ENCODE data around the gene NAT8L. TPM values are rescaled to one million over a fixed set of nuclear protein-coding genes. Genes with fewer than 3 reads are reported as not detected.

The NAT8L gene
- total and polyA plus RNA-seq, 2 experiments from 2014 or later: 1.5 to 2.7 TPM

DNA sequence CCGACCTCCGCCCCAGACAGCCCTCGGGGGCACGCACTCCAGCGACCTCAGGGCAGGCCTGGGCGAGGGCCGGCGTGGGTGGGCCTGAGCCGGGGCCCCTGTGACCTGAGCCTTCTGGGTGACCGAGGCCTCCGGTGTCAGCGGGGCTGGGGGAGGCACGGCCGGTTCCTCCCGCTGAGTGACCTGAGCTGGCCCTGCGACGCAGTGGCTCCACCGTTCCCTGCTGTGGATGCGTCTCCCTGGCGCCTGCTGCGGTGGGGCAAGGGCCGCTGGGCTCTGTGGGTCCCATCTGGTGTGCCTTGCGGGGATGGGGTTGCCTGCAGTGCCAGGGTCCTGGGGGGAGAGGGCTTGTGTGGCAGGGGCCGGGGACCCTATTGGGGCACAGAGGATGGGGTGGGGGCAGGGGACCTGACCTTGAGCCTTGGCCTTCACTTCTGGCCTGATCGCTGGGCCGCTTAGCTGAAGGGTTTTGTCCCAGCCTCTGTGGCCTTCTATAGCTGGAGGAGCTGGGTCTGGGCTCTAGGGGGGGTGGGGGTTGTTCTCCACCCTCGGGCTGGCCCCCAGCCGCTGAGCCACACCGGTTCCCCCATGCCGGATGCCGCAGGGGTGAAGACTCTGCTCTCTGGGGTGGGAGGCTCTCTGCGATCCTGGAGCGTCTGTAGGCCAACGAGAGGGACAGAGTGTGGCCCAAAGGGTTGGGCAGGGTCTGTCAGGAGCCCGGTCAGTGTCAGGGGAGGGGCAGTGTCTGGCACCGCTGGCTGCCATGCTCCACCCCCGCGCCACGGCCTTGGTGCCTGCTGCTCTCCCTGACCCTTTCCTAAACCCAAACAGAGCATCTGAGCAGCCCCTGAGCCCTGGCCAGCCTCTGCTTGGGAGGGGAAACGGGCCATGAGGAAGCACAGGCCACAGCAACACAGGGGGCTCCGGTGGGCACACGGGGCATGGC, 2.3 kb downstream of the NAT8L start:
- H3K4me2 ChIP-seq: peak overlapping the region; percentile 73
- TF ChIP-seq EZH2phosphoT487 (IDR thresholded peaks at IDR 0.05; ENCODE audit: low read depth, severe bottlenecking, unreplicated experiment): no peak
- TF ChIP-seq, protein P1, sequence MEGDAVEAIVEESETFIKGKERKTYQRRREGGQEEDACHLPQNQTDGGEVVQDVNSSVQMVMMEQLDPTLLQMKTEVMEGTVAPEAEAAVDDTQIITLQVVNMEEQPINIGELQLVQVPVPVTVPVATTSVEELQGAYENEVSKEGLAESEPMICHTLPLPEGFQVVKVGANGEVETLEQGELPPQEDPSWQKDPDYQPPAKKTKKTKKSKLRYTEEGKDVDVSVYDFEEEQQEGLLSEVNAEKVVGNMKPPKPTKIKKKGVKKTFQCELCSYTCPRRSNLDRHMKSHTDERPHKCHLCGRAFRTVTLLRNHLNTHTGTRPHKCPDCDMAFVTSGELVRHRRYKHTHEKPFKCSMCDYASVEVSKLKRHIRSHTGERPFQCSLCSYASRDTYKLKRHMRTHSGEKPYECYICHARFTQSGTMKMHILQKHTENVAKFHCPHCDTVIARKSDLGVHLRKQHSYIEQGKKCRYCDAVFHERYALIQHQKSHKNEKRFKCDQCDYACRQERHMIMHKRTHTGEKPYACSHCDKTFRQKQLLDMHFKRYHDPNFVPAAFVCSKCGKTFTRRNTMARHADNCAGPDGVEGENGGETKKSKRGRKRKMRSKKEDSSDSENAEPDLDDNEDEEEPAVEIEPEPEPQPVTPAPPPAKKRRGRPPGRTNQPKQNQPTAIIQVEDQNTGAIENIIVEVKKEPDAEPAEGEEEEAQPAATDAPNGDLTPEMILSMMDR (IDR thresholded peaks at IDR 0.05; ENCODE audit: poor library complexity): no peak
- TF ChIP-seq EZH2 (IDR thresholded peaks at IDR 0.05; ENCODE audit: borderline replicate concordance): no peak

DNA sequence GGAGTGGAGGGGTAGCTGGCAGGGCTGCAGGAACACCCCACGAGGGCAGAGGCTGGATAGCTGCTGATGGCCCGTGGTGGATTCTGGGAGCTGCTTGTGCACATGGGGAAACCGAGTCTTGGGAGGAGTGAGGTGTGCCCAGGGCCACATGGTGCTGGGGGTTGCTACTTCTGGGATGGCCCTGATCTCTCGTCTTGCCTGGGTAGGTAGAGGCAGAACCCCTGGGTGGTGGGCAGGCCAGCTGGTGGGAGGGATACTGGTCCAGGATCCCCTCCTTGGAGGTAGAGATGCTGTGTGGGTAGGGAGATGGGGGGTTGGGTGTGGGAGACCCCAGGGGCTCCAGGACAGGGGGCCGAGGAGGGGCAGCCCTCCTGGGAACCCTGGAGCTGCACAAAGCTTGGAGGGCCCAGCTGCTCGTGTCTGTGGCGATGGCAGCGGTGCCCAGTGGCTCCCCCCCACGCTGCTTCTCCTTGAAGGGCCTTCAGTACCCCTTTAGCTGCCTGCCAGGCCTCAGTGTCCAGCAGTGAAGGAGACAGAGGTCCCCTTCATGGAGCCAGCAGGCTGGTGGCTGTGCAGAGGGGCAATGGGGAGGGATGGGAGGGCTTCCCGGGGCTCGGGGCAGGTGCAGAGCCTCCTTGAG, 3.2 kb downstream of the NAT8L start:
- no peak for TF ChIP-seq EZH2phosphoT487 (IDR thresholded peaks at IDR 0.05; ENCODE audit: low read depth, severe bottlenecking, unreplicated experiment)
- TF ChIP-seq EZH2 (IDR thresholded peaks at IDR 0.05; ENCODE audit: borderline replicate concordance): no peak
- TF ChIP-seq, protein P1 (IDR thresholded peaks at IDR 0.05; ENCODE audit: poor library complexity): no peak
- H3K4me3 ChIP-seq: no peak overlapping the region
- WGBS (ENCODE audit: low lambda C conversion rate, missing lambda C conversion rate): 97% methylated on average over 10 of the region's 11 CpGs
- no peak for DNase-seq (ENCODE audit: low spot score)
- H3K27me3 ChIP-seq: peaks cover 18% of the 10 kb centered on the region
- no peaks in the 10 kb centered on the region for H3K36me3 ChIP-seq (replicated peaks; ENCODE audit: insufficient read depth, low read depth)
- no peaks in the 10 kb centered on the region for H3K79me2 ChIP-seq
- no peaks in the 10 kb centered on the region for H3K4me1 ChIP-seq (ENCODE audit: insufficient read depth)
- no peaks in the 10 kb centered on the region for H3K9me3 ChIP-seq (ENCODE audit: low read depth)
- no peak overlapping the region for H2AFZ ChIP-seq
- no peak overlapping the region for H3K27ac ChIP-seq
- no peaks in the 10 kb centered on the region for H4K20me1 ChIP-seq (ENCODE audit: insufficient read depth, poor library complexity, severe bottlenecking)
- H3K4me2 ChIP-seq: no peak overlapping the region
- no peaks in the 10 kb centered on the region for H3K9me2 ChIP-seq (replicated peaks; ENCODE audit: insufficient read depth)

More for the DNA sequence above, 2.3 kb downstream of the NAT8L start:
- Histone ChIP-seq H4K20me1 (ENCODE audit: insufficient read depth, poor library complexity, severe bottlenecking) (no peaks in the 10 kb centered on the region), H3K36me3 (replicated peaks; ENCODE audit: insufficient read depth, low read depth) (no peaks in the 10 kb centered on the region), H2AFZ (no peak overlapping the region), H3K79me2 (no peaks in the 10 kb centered on the region), H3K9me3 (ENCODE audit: low read depth) (no peaks in the 10 kb centered on the region), H3K27me3 (peaks cover 26% of the 10 kb centered on the region), H3K9me2 (replicated peaks; ENCODE audit: insufficient read depth) (no peaks in the 10 kb centered on the region), H3K4me1 (ENCODE audit: insufficient read depth) (no peaks in the 10 kb centered on the region), H3K4me3 (no peak overlapping the region), H3K27ac (no peak overlapping the region)
- DNase-seq (ENCODE audit: low spot score): no peak
- 64% methylated on average over 34 of the region's 42 CpGs for WGBS (ENCODE audit: low lambda C conversion rate, missing lambda C conversion rate)

DNA sequence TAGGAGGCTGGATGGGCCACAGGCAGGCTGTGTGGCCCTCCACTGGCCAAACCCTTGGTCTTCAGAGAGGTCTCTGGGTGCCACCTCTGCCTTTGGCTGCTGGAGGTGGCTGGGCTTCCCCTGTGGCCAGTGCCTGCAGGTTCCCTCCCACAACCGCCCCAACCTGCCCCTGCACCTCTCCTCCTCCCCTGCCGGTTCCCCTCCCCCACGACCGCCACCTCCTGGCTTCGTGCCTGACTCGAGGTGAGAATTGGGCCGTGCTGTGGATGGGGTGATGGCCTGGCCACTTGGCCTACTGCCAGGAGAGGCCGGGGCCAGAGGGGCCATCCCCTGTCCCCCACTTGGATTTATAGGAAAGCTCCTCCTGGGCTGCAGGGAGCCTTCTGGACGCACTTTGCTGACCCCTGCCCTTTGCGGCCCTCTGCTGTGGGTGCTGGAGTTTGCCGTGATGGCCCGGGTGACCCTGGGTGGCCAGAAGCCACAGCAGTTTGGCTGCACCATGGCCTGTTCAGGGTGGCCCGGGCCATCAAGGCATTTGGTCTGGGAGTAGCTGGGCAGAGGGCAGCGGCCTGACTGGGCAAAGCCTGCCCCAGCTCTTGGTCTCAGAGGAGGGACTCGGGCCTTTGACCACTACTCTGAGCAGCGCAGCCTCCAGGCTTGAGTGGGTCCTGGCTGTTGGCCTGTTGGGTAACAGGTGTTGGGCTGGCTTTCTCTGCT, 3.8 kb downstream of the NAT8L start:
- TF ChIP-seq EZH2phosphoT487 (IDR thresholded peaks at IDR 0.05; ENCODE audit: low read depth, severe bottlenecking, unreplicated experiment) (no peak), EZH2 (IDR thresholded peaks at IDR 0.05; ENCODE audit: borderline replicate concordance) (no peak)
- TF ChIP-seq, protein P1 (IDR thresholded peaks at IDR 0.05; ENCODE audit: poor library complexity): no peak
- Histone ChIP-seq H3K4me2 (no peak overlapping the region), H3K4me1 (ENCODE audit: insufficient read depth) (no peaks in the 10 kb centered on the region), H3K9me2 (replicated peaks; ENCODE audit: insufficient read depth) (no peaks in the 10 kb centered on the region), H3K27me3 (peaks cover 11% of the 10 kb centered on the region), H2AFZ (no peak overlapping the region), H3K9me3 (ENCODE audit: low read depth) (no peaks in the 10 kb centered on the region), H3K27ac (no peak overlapping the region), H4K20me1 (ENCODE audit: insufficient read depth, poor library complexity, severe bottlenecking) (no peaks in the 10 kb centered on the region), H3K79me2 (no peaks in the 10 kb centered on the region), H3K4me3 (no peak overlapping the region), H3K36me3 (replicated peaks; ENCODE audit: insufficient read depth, low read depth) (no peaks in the 10 kb centered on the region)
- WGBS (ENCODE audit: low lambda C conversion rate, missing lambda C conversion rate): 93% methylated on average over 14 of the region's 16 CpGs
- no peak for DNase-seq (ENCODE audit: low spot score)
